ENCODE results near the gene FLAD1. TPM values are rescaled to one million over a fixed set of nuclear protein-coding genes. Genes with fewer than 3 reads are reported as not detected.

The FLAD1 gene
- total RNA-seq, 1 experiment from 2014 or later = 58.4 TPM

DNA sequence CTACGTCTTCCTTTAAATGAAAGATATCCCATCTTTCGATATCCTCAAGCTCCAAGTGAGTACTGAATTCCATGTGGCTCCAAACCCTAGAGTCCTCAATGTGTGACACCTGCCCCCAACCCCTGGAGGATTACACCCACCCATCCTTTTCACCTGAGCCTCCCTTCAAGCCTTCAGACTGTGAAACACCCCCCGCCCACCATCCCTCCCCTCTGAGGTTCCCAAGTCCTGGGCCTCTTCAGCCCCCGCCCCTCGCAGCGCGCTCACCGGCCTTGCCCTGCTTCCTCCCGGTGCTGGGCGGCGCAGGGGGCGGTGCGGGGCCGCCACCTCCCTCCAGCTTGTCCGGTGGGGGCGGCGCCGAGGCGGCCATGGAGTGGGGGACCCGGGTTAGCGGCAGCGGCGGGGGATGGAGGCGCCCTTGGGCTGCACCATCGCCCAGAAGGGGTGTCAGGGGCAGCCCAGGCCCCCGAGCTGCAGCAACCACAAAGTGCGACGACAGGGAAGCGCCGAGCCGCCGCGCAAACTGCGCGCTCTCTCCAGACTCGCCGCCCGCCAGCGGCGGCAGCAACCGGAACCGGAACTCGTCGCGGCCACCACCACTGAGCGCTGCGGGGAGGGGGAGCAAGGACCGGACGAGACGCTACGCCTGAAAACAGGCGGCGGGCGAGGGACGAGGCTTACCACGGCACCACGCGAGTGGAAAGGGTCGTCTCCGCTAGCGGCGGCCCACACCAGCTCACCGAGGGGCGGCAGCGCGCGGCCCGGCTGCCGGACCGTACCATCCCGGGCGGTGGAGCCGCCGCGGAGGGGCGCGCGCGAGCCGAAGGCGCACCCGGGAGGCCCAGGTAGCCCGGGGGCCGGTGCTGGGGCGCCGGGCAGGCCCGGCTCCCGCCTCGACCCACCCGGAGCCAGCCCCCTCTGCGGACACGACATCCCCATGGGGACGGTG, 21.7 kb upstream of the FLAD1 start, which contains the start of gene PYGO2:
Gene PYGO2, minus strand, starts transcription at position 576 of the 949 bp plus-strand sequence. Its CDS starts 206 bp downstream, at position 370.
- Histone ChIP-seq H3K79me2 (ENCODE audit: insufficient read depth, low read length) (peaks cover 25% of the 10 kb centered on the region), H3K36me3 (ENCODE audit: control insufficient read depth in 1 of 2, insufficient read depth in 2 of 2, low read length in 2 of 2) (peaks cover 20 to 41% of the 10 kb centered on the region in 2 experiments; a peak in 3 of 4 replicates)
- DNase-seq (ENCODE audit: low read depth, low spot score) = no peak

More for the DNA sequence above, 21.7 kb upstream of the FLAD1 start, which contains the start of gene PYGO2:
- peak within 1 kb of the TSS; percentile 64 to 80 for H3K4me3 ChIP-seq (replicated peaks in 1 of 2; ENCODE audit: low read depth in 1 of 2, low read length in 2 of 2)
- H3K9me3 ChIP-seq (ENCODE audit: control insufficient read depth in 1 of 2, insufficient read depth in 1 of 2, low read depth in 1 of 2, low read length in 2 of 2) = no peaks in the 10 kb centered on the region
- ChIA-PET RAD21 (ENCODE audit: low non-redundant PET in 1 of 2, low total read pairs in 2 of 2, uncharacterized antibody in 2 of 2, unreplicated experiment in 2 of 2) (interaction anchor here (1.1 to 1.2 kb wide), 2 partner anchors 34 to 38 kb away, joined by 4 to 5 read pairs; no protein-coding TSS in a partner anchor), CTCF (interaction anchor here (1.0 to 2.5 kb wide), 4 partner anchors 9 to 402 kb away, joined by 3 to 15 read pairs (median 8); partner anchors contain the start of gene SHC1), POLR2A (interaction anchor here (0.5 to 2.4 kb wide), 6 partner anchors 11 to 412 kb away, joined by 3 to 38 read pairs (median 3); partner anchors contain the start of genes CKS1B, KCNN3, LENEP and SHC1)
- H3K9ac ChIP-seq (ENCODE audit: low read length) = peak within 1 kb of the TSS; percentile 78
- no peak within 1 kb of the TSS for H2AFZ ChIP-seq (ENCODE audit: low read depth, low read length, poor library complexity, severe bottlenecking)
- BruUV-seq (replicated peaks) = no TSS peak
- TF ChIP-seq POLR2A (IDR thresholded peaks at IDR 0.05; ENCODE audit: borderline replicate concordance, extremely low read depth, insufficient read depth, insufficient read length) = peak; percentile 65
- TF ChIP-seq YY1 (IDR thresholded peaks at IDR 0.05; ENCODE audit: extremely low read depth, insufficient replicate concordance, low read depth, low read length) = peak; percentile 63
- TF ChIP-seq POLR2AphosphoS5 (IDR thresholded peaks at IDR 0.05; ENCODE audit: low read depth, low read length) = peak; percentile 83
- peak; percentile 61 for TF ChIP-seq TCF7L2 (IDR thresholded peaks at IDR 0.05; ENCODE audit: borderline replicate concordance, extremely low read depth, insufficient read depth, insufficient read length)
- TF ChIP-seq, protein P1, sequence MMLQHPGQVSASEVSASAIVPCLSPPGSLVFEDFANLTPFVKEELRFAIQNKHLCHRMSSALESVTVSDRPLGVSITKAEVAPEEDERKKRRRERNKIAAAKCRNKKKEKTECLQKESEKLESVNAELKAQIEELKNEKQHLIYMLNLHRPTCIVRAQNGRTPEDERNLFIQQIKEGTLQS (IDR thresholded peaks at IDR 0.05) = no peak
- peak; percentile 83 for TF ChIP-seq SIN3A (IDR thresholded peaks at IDR 0.05; ENCODE audit: low read depth)
- no peak; the same call in 1 of the 2 replicates for TF ChIP-seq RAD21 (IDR thresholded peaks at IDR 0.05; ENCODE audit: low read depth)
- TF ChIP-seq ZFX (IDR thresholded peaks at IDR 0.05) = peak; percentile 94; the same call in 1 of the 2 replicates
- TF ChIP-seq, protein P2, sequence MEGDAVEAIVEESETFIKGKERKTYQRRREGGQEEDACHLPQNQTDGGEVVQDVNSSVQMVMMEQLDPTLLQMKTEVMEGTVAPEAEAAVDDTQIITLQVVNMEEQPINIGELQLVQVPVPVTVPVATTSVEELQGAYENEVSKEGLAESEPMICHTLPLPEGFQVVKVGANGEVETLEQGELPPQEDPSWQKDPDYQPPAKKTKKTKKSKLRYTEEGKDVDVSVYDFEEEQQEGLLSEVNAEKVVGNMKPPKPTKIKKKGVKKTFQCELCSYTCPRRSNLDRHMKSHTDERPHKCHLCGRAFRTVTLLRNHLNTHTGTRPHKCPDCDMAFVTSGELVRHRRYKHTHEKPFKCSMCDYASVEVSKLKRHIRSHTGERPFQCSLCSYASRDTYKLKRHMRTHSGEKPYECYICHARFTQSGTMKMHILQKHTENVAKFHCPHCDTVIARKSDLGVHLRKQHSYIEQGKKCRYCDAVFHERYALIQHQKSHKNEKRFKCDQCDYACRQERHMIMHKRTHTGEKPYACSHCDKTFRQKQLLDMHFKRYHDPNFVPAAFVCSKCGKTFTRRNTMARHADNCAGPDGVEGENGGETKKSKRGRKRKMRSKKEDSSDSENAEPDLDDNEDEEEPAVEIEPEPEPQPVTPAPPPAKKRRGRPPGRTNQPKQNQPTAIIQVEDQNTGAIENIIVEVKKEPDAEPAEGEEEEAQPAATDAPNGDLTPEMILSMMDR (IDR thresholded peaks at IDR 0.05 in 2 of 3, conservative IDR thresholded peaks at IDR 0.05 in 1 of 3; ENCODE audit: borderline replicate concordance in 1 of 3, insufficient read depth in 1 of 3, low read depth in 2 of 3, low read length in 2 of 3) = peak in 2 of 3 experiments; percentile 32 to 54; a peak in 3 of 6 replicates
- no peak for TF ChIP-seq EZH2phosphoT487 (IDR thresholded peaks at IDR 0.05; ENCODE audit: borderline replicate concordance)
- TF ChIP-seq JUND (IDR thresholded peaks at IDR 0.05) = peak; percentile 55
- TF ChIP-seq SP1 (IDR thresholded peaks at IDR 0.05; ENCODE audit: low read depth) = peak; percentile 32; the same call in 1 of the 2 replicates
- TF ChIP-seq, protein P3, sequence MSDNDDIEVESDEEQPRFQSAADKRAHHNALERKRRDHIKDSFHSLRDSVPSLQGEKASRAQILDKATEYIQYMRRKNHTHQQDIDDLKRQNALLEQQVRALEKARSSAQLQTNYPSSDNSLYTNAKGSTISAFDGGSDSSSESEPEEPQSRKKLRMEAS (IDR thresholded peaks at IDR 0.05) = peak; percentile 68
- no peak for TF ChIP-seq FOSL1 (IDR thresholded peaks at IDR 0.05; ENCODE audit: low read depth)
- H3K9me2 ChIP-seq (ENCODE audit: insufficient read depth) = no peaks in the 10 kb centered on the region
- peak; percentile 85 for ATAC-seq
- peaks cover 20 to 50% of the 10 kb centered on the region in 2 experiments for H3K4me1 ChIP-seq (ENCODE audit: control insufficient read depth in 1 of 2, insufficient read depth in 2 of 2, low read length in 2 of 2)
- peak within 1 kb of the TSS; percentile 82 for H3K4me2 ChIP-seq (ENCODE audit: low read length)
- no peaks in the 10 kb centered on the region for H4K20me1 ChIP-seq (ENCODE audit: insufficient read depth)
- H3K27me3 ChIP-seq (ENCODE audit: insufficient read depth, low read length) = no peaks in the 10 kb centered on the region
- H3K27ac ChIP-seq (ENCODE audit: low read depth, low read length) = peak within 1 kb of the TSS; percentile 92
- intact Hi-C loops (cut with micrococcal nuclease) = loop anchor here (5.0 kb wide), 1 partner anchor 36 kb away; no protein-coding TSS in a partner anchor

Measured in HCT116 (cell line).